Activated CD8-positive, alpha-beta memory T cell treated with anti-CD3 and anti-CD28 coated beads for 36 hours (primary cell): ENCODE data around the gene ZDHHC3. TPM values are rescaled to one million over a fixed set of nuclear protein-coding genes. Genes with fewer than 3 reads are reported as not detected.

ENCODE experiments used
- CTCF ChIA-PET: fragments of 350-600 bp; sonication (Branson Sonifier 250); formaldehyde crosslinking; loops from one replicate; lab custom pipeline; 2021; ENCODE audit warnings: antibody characterized with exemption; lab: Charles Lee
- POLR2A ChIA-PET: fragments of 350-600 bp; sonication (Branson Sonifier 250); formaldehyde crosslinking; loops from one replicate; lab custom pipeline; 2021; ENCODE audit warnings: antibody characterized with exemption; lab: Charles Lee
- total RNA-seq, 2 experiments: library from RNA; stranded (reverse); gene quantifications; one replicate each; pipeline ENCODE4 v1.2.3, GENCODE V29; 2021

ZDHHC3 gene
- total RNA-seq, 2 experiments from 2014 or later = 42.8 to 46.7 TPM

DNA sequence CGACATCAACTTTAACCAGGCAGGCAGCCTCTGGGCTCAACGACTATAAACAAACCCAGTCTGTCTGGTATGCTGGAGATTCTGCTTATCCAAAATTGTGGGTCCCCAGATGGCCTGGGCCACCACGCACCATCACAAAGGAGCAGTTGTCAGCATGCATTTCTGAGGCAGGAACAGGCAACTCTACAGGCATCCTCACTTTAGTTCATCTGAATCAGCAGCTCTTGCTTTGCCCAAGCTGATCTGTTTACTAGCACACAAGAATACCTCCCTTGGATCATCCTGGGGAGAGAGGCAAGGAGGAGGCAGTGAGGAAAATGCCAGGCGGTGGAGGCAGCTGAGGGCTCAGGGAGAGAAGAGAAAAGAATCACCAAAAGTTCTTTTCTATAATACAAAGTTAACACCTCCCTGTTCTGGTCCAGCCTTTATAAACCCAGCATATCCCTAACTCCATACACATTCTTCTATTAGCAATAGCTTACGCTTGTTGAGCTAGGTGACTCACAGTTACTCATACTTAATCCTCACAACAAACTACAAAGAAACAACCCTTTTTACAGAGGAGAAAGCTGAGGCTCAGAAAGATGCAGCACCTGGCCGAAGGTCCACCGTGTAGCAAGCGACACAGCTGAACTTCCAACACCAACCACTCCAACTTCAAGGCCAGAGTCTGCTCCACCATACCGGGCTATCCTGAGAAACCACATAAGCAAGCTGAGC is 33.6 kb downstream of the ZDHHC3 start:
- ChIA-PET CTCF (no interaction called here), POLR2A (no interaction called here)

DNA sequence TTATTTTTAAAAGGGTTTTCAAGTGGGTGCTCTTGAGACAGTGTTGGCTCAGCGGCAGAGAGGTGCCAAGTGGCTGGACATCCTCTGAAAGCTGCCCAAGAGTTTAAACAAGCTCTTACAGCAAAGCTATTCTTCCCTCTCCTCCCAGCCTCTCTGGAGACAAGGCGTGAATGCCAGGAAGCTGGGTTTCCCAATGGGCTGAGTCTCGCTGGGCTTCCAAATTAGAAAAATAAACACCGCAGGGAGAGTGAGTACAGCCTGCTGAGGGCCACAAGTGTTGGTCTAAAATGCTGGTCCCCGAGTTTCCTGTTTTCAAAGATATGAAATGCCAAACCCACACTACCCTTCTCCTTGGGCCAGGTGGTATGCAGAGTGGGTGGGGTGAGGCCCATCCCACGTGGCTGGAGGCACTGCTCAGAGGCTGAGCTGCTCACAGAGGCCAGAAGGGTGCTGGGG is 36.4 kb downstream of the ZDHHC3 start:
- ChIA-PET CTCF (no interaction called here), POLR2A (no interaction called here)

DNA sequence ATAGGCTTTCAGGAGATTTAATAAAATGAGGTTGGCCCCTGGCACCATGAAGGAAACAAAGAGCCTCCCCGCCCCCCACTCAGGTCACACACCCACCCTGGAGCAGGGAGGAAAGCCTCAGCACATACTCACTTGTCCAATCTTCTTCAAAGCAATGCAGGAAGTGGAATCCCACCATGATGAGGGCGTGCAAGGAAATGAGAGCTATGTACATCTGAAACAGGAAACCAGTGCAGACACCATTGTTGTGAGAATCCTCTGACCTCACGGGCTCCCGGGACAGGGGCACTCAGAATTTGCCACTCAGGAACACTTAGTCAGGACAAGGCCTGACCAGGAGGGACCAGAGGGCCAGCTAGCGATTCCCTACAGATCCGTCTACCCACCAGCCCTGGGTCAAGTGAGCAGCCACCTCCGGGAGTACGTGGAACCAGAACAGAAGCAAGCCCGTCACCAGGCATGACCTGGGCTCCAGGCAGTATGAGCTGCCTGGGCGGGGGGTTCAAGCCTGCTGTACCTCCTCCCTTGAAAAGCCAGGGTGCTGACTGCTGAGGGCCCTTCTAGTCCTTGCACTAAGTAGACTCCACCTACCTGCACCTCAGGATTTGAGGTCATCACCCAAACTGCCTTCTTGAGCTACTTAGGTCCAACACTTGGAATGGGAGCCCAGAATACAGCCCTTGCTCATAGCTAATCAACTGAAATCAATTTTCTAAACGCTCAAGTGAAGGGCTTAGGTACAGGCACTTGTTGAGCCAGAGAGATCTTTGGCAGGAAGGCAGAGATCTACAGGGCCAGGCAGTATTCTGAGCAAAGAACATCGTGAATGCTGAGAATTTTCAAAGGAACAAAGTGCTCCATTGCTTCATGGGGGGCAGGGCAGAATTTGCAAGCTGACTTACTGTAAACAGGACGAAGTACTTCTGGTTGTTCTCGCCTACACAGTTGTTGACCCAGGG is 42.7 kb downstream of the ZDHHC3 start:
- CTCF ChIA-PET = no interaction called here
- POLR2A ChIA-PET = no interaction called here

DNA sequence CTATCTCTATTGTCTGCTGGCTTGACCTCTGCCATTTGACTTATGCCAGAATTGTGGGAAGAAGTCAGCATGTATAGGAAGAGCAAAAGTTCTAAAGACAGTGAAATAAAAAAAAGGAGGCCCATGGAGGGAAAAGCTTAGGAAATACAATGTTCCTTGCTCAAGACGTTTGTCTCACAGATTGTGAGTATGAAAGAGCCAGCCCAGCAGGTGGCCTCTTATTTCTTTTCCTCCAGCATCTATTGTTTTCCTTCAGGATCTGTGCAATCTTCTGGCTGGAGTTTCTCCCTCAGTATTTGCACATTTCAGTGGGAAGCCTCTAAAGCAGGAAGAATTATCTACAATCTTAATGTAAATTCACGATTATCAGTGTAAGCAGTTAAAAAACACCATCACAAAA is 43.7 kb downstream of the ZDHHC3 start:
- POLR2A ChIA-PET = no interaction called here
- CTCF ChIA-PET = no interaction called here

DNA sequence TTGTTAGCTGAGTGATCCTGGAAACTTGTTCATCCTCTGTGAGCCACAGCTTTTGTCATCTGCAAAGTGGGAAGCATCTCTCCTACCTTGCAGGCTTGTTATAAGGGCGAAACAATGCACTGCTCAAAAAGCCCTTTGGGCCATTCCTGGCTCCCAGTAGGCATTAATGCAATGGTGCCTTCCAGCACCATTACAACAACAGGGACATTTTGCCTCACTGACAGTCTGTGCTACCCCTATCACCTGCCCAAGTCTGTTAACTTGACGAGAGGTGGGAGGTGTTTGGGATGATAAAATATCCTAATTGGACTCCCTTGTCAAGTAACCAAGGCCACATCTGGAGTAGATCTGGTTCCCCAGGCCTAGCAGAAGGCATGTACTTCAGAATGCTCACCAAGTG is 44.2 kb downstream of the ZDHHC3 start:
- CTCF ChIA-PET = no interaction called here
- POLR2A ChIA-PET = no interaction called here

DNA sequence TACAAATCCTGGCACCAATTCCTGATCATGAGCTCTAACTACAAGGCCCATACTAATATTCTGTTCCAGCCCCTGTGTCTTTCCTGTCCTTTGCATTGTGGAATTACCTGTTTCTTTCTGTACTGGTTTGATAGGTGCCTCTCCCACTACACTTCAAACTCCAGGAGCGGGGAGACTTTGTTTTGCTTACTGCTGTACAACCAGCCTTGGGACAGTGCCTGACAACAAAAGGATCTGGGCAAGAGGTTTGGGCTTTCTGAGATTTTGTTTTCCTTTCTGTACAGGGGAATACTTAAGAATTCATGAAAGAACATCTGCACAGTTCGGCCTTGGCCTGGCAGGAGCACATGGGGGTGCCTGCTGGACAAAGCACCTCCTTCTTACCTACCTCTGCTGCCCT is 45.1 kb downstream of the ZDHHC3 start:
- POLR2A ChIA-PET = no interaction called here
- CTCF ChIA-PET = no interaction called here

DNA sequence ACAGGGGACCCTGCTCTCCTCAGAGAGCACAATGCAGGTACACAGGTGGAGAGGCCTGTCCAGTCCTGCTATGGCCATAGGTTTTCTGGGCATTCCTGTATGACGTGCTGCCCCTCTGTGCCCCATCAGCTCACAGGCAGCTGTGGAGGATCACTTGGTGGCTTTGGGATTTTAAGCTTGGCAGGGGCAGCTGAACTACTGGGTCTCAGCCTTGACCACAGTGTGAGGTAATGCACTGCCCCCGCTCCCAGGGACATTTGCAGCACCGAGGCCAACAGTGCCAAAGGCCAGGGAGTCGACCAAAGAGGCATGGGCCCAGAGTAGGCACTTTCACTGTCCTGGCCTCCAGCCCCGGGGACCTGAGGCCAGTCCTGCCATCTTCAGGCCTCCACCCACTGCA is 46.2 kb downstream of the ZDHHC3 start:
- ChIA-PET POLR2A (no interaction called here), CTCF (no interaction called here)

DNA sequence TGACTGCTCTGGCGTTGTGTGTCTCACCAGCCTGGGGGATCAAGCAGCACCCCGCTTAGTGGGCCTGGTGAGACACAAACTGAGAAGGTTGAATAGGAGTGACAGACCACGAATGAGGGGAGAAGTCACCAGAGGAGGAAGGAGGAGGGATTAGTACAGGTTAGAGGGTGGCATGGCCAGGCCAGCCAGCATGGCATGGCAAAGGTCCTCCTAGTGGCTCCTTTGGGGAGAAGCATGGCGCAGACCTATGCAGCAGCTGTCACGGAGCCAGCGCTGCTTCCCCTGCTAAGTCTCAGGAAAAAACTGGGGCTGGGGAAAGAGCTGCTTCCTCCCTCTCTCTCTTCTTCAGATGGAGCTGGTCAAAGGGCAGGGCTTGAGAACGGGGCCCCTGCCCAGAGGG is 48.6 kb downstream of the ZDHHC3 start:
- POLR2A ChIA-PET = interaction anchor here (0.6 kb wide), 1 partner anchor 226 kb away, joined by 3 read pairs; no protein-coding TSS in a partner anchor
- CTCF ChIA-PET = no interaction called here

DNA sequence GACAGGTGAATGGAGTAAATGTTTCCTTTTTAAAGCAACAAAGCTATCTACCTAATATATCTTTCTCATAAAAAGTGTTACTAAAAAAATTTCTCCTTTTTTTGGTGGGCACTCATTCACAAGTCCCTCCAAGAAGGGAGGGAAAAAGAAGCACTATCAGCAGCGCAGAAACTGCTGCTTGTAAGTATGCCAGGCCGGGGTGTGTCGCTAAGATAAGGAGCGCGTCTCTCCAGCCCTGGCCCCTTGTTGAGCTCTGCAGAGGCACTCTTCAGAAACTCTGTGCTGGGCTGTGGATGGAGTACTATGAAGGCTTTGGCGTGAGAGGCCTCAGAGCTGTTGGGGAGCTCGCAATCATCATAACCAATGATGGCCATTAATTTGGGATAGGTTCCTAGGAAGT is 49.1 kb downstream of the ZDHHC3 start:
- ChIA-PET POLR2A (interaction anchor here (0.6 kb wide), 1 partner anchor 226 kb away, joined by 3 read pairs; no protein-coding TSS in a partner anchor), CTCF (no interaction called here)

DNA sequence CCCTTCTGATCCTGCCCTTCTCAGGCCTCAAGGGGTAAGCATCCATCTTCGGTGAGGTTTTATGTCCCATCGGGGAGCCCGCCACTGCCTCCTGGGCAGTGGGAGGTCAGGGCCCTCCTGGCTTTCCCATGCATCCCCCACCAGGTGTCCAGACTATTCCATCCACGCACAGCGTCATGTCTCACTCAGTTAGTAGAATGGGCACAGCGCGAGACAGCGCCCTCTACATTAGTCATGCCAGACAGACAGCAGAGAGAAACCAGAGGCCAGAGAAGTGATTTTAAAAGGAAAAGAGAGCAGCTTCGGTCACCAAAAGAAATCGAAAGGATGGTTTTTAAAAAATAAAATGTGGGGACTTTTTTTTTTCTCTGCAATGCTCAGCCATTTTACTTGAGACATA is 49.8 kb downstream of the ZDHHC3 start:
- ChIA-PET POLR2A (no interaction called here), CTCF (no interaction called here)

DNA sequence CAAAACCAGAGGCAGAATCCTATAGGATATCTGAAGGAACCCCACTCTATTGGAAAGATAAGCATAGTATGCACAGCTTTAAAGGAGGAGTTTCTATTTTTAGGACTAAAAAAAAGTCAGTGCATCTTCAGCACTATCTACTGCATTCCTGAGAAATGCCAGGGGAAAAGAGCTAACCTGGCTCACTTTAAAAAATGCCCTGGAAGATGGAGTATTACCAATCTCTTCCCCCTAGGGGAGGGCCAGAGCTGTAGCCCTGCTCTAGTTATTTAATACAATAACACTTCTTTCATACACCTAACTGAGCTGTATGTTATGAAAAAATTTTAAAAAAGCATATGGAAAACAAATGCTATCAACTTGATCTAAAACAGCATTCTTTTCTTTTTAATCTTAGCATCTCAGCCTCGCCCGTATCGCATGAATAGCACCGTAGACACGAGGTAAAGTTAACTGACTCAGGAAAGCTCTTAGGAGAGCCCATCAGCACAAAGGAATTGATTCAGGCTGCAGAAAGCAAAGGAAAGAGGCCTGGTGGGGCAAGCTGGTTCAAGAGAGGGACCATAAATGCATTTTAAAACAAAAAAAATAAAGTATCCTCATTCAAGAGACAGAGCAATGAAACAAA is 51.4 kb downstream of the ZDHHC3 start:
- ChIA-PET POLR2A (no interaction called here), CTCF (no interaction called here)

DNA sequence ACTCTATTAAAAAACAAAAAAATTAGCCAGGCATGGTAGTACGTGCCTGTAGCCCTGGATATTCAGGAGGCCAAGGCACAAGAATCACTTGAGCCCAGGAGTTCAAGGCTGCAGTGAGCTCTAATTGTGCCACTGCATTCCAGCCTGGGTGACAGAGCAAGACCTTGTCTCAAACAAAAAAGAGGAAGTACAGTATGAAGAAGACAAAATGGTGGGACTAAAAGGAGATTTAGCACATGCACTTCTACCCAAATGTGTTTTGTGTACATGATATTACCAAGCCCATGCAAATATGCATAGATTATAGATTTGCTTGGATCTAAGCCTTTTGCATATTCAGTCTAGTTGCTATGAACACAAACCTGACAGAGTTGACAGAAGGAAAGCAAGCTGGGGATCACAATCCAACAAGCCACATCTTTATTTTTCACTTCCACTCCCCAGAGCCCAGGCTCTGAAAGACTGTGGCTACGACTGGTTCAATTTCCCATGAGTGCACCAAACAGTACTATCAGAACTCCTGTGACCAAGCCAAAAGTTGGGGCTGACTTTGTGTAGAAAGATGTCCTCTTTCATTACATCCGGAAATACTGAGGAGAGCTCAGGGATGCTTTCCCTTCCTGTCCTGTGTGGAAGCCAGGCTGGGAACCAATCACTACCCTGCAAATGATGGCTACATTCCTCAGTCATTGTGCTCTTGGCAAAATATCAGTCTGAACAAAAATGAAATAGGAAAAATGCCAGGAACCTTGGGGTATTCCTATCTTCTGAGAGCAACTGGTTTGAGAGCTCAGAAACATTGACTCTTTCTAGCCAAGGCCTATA is 52.1 kb downstream of the ZDHHC3 start:
- POLR2A ChIA-PET = no interaction called here
- CTCF ChIA-PET = interaction anchor here (0.8 kb wide), 1 partner anchor 393 kb away, joined by 3 read pairs; no protein-coding TSS in a partner anchor

DNA sequence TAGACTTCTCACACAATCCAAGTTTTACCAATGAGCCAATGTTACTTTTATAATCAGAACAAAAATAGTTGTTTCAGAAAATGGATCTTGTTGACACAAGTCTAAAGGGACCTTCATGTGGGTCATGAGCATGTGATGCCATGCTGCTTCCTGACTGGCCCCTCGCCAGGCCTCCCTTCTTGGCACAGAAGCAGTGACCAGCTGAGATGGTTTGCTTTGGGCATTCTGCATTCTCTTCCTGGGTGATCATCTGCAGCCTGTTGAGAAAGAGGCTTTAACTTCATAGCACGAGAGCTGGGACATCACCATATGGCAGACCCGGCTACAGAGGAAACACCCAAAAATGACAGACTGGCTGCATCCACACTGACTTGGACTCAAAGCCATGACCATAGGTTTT is 55.9 kb downstream of the ZDHHC3 start:
- ChIA-PET CTCF (no interaction called here), POLR2A (no interaction called here)

DNA sequence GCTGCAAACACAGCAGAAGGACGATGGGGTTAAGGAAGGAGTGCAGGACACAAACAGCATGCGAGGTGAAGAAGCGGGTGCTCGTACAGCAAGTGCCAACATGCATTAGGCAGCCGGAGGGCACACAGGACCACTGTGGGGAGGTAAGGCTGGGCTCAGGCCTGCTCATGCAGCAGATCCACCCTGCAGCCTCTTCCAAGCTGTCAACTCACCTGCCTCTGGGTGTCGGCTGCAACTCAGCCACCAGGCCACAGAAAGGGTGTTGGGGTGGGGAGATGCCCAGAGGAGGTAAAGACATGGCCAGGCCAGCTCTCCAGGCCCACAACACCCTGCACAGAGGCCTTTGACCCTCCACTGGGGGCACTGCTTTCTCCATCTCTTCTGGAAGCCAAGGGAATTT is 57.4 kb downstream of the ZDHHC3 start:
- POLR2A ChIA-PET = no interaction called here
- CTCF ChIA-PET = no interaction called here

DNA sequence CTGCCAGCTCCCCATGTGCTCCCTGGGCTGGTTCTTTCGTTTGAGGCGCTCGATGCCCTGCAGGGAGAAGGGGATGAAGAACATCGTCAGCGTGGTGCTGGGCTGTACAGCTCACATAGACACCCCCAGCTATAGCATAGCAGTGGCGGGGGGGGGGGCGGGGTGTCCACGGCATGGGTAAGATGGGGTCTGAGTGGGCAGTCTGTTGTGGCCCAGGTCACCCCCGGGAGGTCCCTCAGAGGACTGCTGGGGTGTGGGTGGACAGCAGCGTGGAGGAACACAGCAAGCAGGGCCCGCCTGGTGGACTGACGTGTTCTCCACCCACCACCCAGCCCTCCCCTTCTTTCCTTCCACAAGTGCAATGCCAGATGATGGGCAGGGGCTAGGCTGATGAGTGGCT is 57.9 kb downstream of the ZDHHC3 start:
- CTCF ChIA-PET = no interaction called here
- POLR2A ChIA-PET = no interaction called here

DNA sequence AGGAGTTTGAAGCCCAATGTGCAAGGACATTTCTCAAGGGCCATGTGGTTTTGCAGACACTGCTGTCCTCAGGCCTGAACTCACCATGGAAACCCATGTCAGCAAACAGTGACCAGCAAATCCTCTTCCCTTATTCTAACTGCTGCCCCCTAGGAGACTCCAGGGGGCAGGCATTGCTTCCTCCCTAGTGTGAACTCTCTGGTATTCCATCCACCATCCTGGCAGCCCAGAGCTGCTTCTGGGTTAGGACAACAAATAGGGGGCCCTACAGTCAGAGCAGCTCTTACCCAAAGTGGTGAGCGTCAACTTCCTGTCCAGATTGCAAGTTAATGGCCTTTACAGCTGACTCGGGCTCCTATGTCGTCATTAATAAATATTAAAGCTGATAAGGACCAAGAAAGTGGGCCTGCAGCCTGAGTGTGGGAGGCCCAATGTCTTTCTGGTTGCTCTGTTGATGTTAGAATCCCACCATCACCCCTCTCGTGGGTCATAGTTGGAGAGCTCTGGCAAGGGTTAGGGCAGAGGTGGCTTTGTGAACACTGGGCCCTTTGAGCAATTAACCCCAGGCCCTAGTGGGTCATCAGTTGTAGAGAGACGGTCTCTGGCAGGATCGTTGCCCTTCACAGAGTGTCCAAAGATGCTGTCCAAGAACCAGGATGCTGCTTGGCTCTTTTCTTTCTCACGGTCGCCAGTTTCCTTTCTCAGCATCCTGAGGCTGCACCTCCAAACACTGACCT is 60.1 kb downstream of the ZDHHC3 start:
- CTCF ChIA-PET = interaction anchor here (0.5 to 4.7 kb wide), 2 partner anchors 383 to 552 kb away, joined by 3 to 22 read pairs; no protein-coding TSS in a partner anchor
- POLR2A ChIA-PET = no interaction called here

DNA sequence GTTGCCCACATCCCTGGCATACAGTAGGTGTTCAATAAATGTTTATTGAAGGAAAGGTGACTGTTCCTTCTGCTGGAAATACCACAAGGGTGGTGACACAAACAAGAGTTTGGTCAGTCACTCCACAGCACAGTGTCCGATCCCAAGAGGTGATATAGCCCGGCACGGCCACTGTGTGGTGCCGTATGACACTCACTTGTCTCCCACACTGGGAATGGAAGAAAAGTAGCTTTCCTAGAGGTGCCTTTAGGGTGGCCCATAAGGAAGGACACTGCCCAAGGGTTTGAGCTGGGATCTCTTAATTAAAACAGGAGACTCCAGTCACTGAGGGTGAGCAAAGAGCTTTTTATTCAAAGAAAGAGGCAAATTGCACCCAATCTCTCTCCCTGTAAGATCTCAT is 61.0 kb downstream of the ZDHHC3 start:
- ChIA-PET CTCF (interaction anchor here (1.8 to 4.7 kb wide), 2 partner anchors 382 to 384 kb away, joined by 7 to 22 read pairs; no protein-coding TSS in a partner anchor), POLR2A (no interaction called here)

DNA sequence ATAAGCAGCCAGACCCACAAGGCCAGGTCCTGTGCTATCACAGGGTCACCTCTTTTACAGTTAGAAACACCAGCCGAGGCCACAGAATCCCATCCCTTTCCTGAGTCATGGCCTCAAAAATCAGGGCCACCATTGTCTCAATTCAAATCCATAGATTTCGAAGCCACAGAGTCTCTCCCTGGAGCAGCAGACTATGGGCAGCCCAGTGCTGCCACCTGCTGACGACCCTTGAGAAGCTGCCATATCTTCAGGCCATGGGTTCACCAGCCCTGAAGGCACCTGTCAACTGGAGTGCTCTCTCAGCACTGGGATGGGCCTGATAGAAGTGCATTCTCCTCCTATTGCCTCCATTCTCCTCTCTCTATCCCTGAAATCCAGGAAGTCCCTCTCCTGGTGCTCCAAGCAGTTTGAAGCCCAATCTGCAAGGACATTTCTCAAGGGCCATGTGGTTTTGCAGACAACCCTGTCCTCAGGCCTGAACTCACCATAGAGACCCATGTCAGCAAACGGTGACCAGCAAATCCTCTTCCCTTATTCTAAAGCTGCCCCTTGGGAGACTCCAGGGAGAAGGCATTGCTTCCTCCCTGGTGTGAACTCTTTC is 62.0 kb downstream of the ZDHHC3 start:
- CTCF ChIA-PET = interaction anchor here (0.7 to 4.7 kb wide), 5 partner anchors 30 to 591 kb away, joined by 3 to 22 read pairs (median 3); no protein-coding TSS in a partner anchor

More for the DNA sequence above, 62.0 kb downstream of the ZDHHC3 start:
- POLR2A ChIA-PET = no interaction called here
